ENCODE results near the gene PID1.
"Not testable (repeated sequence)": the region's sequence is repeated elsewhere in the genome, so short reads cannot be mapped to it uniquely, and the experiment has no call there.

Gene PID1

GRCh38 chr2:229088966-229089700 is 182.0 kb downstream of the PID1 start:
- Histone ChIP-seq H3K4me1 (ENCODE audit: insufficient read depth, low read length) (no peaks in the 10 kb centered on the region), H3K9ac (ENCODE audit: low read depth, low read length) (no peak overlapping the region), H3K9me3 (ENCODE audit: control insufficient read depth, insufficient read depth, low read length) (no peaks in the 10 kb centered on the region), H3K36me3 (ENCODE audit: insufficient read depth, low read length) (no peaks in the 10 kb centered on the region)

- H3K36me3 ChIP-seq (ENCODE audit: insufficient read depth, low read length): no peaks in the 10 kb centered on the region
- H3K9me3 ChIP-seq (ENCODE audit: control insufficient read depth, insufficient read depth, low read length): no peaks in the 10 kb centered on the region
- H3K4me1 ChIP-seq (ENCODE audit: insufficient read depth, low read length): no peaks in the 10 kb centered on the region
- no peak overlapping the region for H3K9ac ChIP-seq (ENCODE audit: low read depth, low read length)
Observed at GRCh38 chr2:229088517-229088913, 182.6 kb downstream of the PID1 start.

- Histone ChIP-seq H3K4me1 (ENCODE audit: insufficient read depth, low read length) (no peaks in the 10 kb centered on the region), H3K9me3 (ENCODE audit: control insufficient read depth, insufficient read depth, low read length) (no peaks in the 10 kb centered on the region), H3K9ac (ENCODE audit: low read depth, low read length) (no peak overlapping the region), H3K36me3 (ENCODE audit: insufficient read depth, low read length) (no peaks in the 10 kb centered on the region)
Observed at GRCh38 chr2:229087843-229088516, 183.1 kb downstream of the PID1 start.

GRCh38 chr2:229087267-229087666 is 183.8 kb downstream of the PID1 start:
- H3K4me1 ChIP-seq (ENCODE audit: insufficient read depth, low read length): no peaks in the 10 kb centered on the region

GRCh38 chr2:229085439-229085838 is 185.6 kb downstream of the PID1 start:
- no peak overlapping the region for H3K9ac ChIP-seq (ENCODE audit: low read depth, low read length)
- no peaks in the 10 kb centered on the region for H3K9me3 ChIP-seq (ENCODE audit: control insufficient read depth, insufficient read depth, low read length)
- no peaks in the 10 kb centered on the region for H3K36me3 ChIP-seq (ENCODE audit: insufficient read depth, low read length)
- H3K4me1 ChIP-seq (ENCODE audit: insufficient read depth, low read length): no peaks in the 10 kb centered on the region

More at GRCh38 chr2:229087267-229087666, 183.8 kb downstream of the PID1 start:
- no peaks in the 10 kb centered on the region for H3K9me3 ChIP-seq (ENCODE audit: control insufficient read depth, insufficient read depth, low read length)
- no peak overlapping the region for H3K9ac ChIP-seq (ENCODE audit: low read depth, low read length)
- no peaks in the 10 kb centered on the region for H3K36me3 ChIP-seq (ENCODE audit: insufficient read depth, low read length)

- no peaks in the 10 kb centered on the region for H3K9me3 ChIP-seq (ENCODE audit: control insufficient read depth, insufficient read depth, low read length)
- H3K4me1 ChIP-seq (ENCODE audit: insufficient read depth, low read length): no peaks in the 10 kb centered on the region
- no peak overlapping the region for H3K9ac ChIP-seq (ENCODE audit: low read depth, low read length)
- H3K36me3 ChIP-seq (ENCODE audit: insufficient read depth, low read length): no peaks in the 10 kb centered on the region
Observed at GRCh38 chr2:229084447-229084846, 186.6 kb downstream of the PID1 start.

GRCh38 chr2:229083606-229084340 is 187.3 kb downstream of the PID1 start:
- H3K9me3 ChIP-seq (ENCODE audit: control insufficient read depth, insufficient read depth, low read length): no peaks in the 10 kb centered on the region
- H3K4me1 ChIP-seq (ENCODE audit: insufficient read depth, low read length): no peaks in the 10 kb centered on the region
- H3K36me3 ChIP-seq (ENCODE audit: insufficient read depth, low read length): no peaks in the 10 kb centered on the region
- H3K9ac ChIP-seq (ENCODE audit: low read depth, low read length): no peak overlapping the region

GRCh38 chr2:229081411-229081810 is 189.7 kb downstream of the PID1 start:
- H3K9ac ChIP-seq (ENCODE audit: low read depth, low read length): no peak overlapping the region
- H3K4me1 ChIP-seq (ENCODE audit: insufficient read depth, low read length): no peaks in the 10 kb centered on the region
- H3K36me3 ChIP-seq (ENCODE audit: insufficient read depth, low read length): no peaks in the 10 kb centered on the region
- no peaks in the 10 kb centered on the region for H3K9me3 ChIP-seq (ENCODE audit: control insufficient read depth, insufficient read depth, low read length)

GRCh38 chr2:229080172-229080571 is 190.9 kb downstream of the PID1 start:
- Histone ChIP-seq H3K36me3 (ENCODE audit: insufficient read depth, low read length) (no peaks in the 10 kb centered on the region), H3K9me3 (ENCODE audit: control insufficient read depth, insufficient read depth, low read length) (no peaks in the 10 kb centered on the region), H3K4me1 (ENCODE audit: insufficient read depth, low read length) (no peaks in the 10 kb centered on the region), H3K9ac (ENCODE audit: low read depth, low read length) (no peak overlapping the region)

- not testable (repeated sequence) for H3K9me3 ChIP-seq (ENCODE audit: control insufficient read depth, insufficient read depth, low read length); H3K36me3 ChIP-seq (ENCODE audit: insufficient read depth, low read length); H3K9ac ChIP-seq (ENCODE audit: low read depth, low read length); H3K4me1 ChIP-seq (ENCODE audit: insufficient read depth, low read length)
Observed at GRCh38 chr2:229076886-229077285, 194.2 kb downstream of the PID1 start.

GRCh38 chr2:229073935-229074334 is 197.2 kb downstream of the PID1 start:
- Histone ChIP-seq H3K4me1 (ENCODE audit: insufficient read depth, low read length) (no peaks in the 10 kb centered on the region), H3K36me3 (ENCODE audit: insufficient read depth, low read length) (no peaks in the 10 kb centered on the region), H3K9me3 (ENCODE audit: control insufficient read depth, insufficient read depth, low read length) (no peaks in the 10 kb centered on the region), H3K9ac (ENCODE audit: low read depth, low read length) (no peak overlapping the region)

- Histone ChIP-seq H3K4me1 (ENCODE audit: insufficient read depth, low read length) (no peaks in the 10 kb centered on the region), H3K9me3 (ENCODE audit: control insufficient read depth, insufficient read depth, low read length) (no peaks in the 10 kb centered on the region), H3K9ac (ENCODE audit: low read depth, low read length) (no peak overlapping the region), H3K36me3 (ENCODE audit: insufficient read depth, low read length) (no peaks in the 10 kb centered on the region)
Observed at GRCh38 chr2:229071292-229071976, 199.7 kb downstream of the PID1 start.

GRCh38 chr2:229066121-229066715 is 204.9 kb downstream of the PID1 start:
- Histone ChIP-seq H3K4me1 (ENCODE audit: insufficient read depth, low read length) (no peaks in the 10 kb centered on the region), H3K36me3 (ENCODE audit: insufficient read depth, low read length) (no peaks in the 10 kb centered on the region), H3K9me3 (ENCODE audit: control insufficient read depth, insufficient read depth, low read length) (no peaks in the 10 kb centered on the region), H3K9ac (ENCODE audit: low read depth, low read length) (no peak overlapping the region)

- Histone ChIP-seq H3K4me1 (ENCODE audit: insufficient read depth, low read length) (no peaks in the 10 kb centered on the region), H3K9me3 (ENCODE audit: control insufficient read depth, insufficient read depth, low read length) (no peaks in the 10 kb centered on the region), H3K36me3 (ENCODE audit: insufficient read depth, low read length) (no peaks in the 10 kb centered on the region), H3K9ac (ENCODE audit: low read depth, low read length) (no peak overlapping the region)
Observed at GRCh38 chr2:229064749-229065148, 206.3 kb downstream of the PID1 start.
